ENCODE data around the gene P4HB. TPM values are rescaled to one million over a fixed set of nuclear protein-coding genes. Genes with fewer than 3 reads are reported as not detected.

P4HB gene
- total and polyA plus RNA-seq, 8 donors: 485 to 935 (median 547) TPM

GRCh38 chr17:81845881-81846742 lies 14.2 kb downstream of the P4HB start:
- Histone ChIP-seq H3K4me1 (peaks cover 0 to 8% of the 10 kb centered on the region in 2 donors), H3K9me3 (no peaks in the 10 kb centered on the region), H3K27ac (no peak overlapping the region), H3K36me3 (peaks cover 0 to 92% of the 10 kb centered on the region in 2 donors), H3K27me3 (no peaks in the 10 kb centered on the region), H3K4me3 (no peak overlapping the region)
- no peak for DNase-seq
- no peak for TF ChIP-seq CTCF (IDR thresholded peaks at IDR 0.05)
- no peak for ATAC-seq
- intact Hi-C loops (cut with DNase I): no loop called here

- intact Hi-C loops (cut with DNase I): no loop called here
- Histone ChIP-seq H3K9me3 (no peaks in the 10 kb centered on the region), H3K36me3 (peaks cover 0 to 84% of the 10 kb centered on the region in 2 donors), H3K4me3 (no peak overlapping the region), H3K4me1 (peaks cover 0 to 12% of the 10 kb centered on the region in 2 donors), H3K27ac (no peak overlapping the region), H3K27me3 (no peaks in the 10 kb centered on the region)
- ATAC-seq: no peak
- no peak for TF ChIP-seq CTCF (IDR thresholded peaks at IDR 0.05)
- DNase-seq: no peak
Observed at GRCh38 chr17:81845361-81845760, 15.0 kb downstream of the P4HB start.

- TF ChIP-seq CTCF (IDR thresholded peaks at IDR 0.05): no peak
- Histone ChIP-seq H3K4me3 (no peak overlapping the region), H3K27ac (no peak overlapping the region), H3K9me3 (no peaks in the 10 kb centered on the region), H3K27me3 (no peaks in the 10 kb centered on the region), H3K4me1 (peaks cover 0 to 12% of the 10 kb centered on the region in 2 donors), H3K36me3 (peaks cover 0 to 80% of the 10 kb centered on the region in 2 donors)
- DNase-seq (no peak), ATAC-seq (no peak)
- intact Hi-C loops (cut with DNase I): no loop called here
Observed at GRCh38 chr17:81844887-81845286, 15.4 kb downstream of the P4HB start.

GRCh38 chr17:81844327-81844851 lies 15.9 kb downstream of the P4HB start:
- no peak overlapping the region for H3K27ac ChIP-seq
- DNase-seq (no peak), ATAC-seq (no peak)
- H3K4me1 ChIP-seq: peaks cover 0 to 12% of the 10 kb centered on the region in 2 donors
- H3K4me3 ChIP-seq: no peak overlapping the region
- peaks cover 0 to 75% of the 10 kb centered on the region in 2 donors for H3K36me3 ChIP-seq
- no peaks in the 10 kb centered on the region for H3K9me3 ChIP-seq
- intact Hi-C loops (cut with DNase I): no loop called here
- H3K27me3 ChIP-seq: no peaks in the 10 kb centered on the region
- no peak for TF ChIP-seq CTCF (IDR thresholded peaks at IDR 0.05)

- no peak for DNase-seq
- H3K4me1 ChIP-seq: peaks cover 0 to 14% of the 10 kb centered on the region in 2 donors
- TF ChIP-seq CTCF (IDR thresholded peaks at IDR 0.05): no peak
- H3K27ac ChIP-seq: no peak overlapping the region
- ATAC-seq: no peak
- peaks cover 0 to 69% of the 10 kb centered on the region in 2 donors for H3K36me3 ChIP-seq
- no peak overlapping the region for H3K4me3 ChIP-seq
- no peaks in the 10 kb centered on the region for H3K27me3 ChIP-seq
- intact Hi-C loops (cut with DNase I): no loop called here
- H3K9me3 ChIP-seq: no peaks in the 10 kb centered on the region
Observed at GRCh38 chr17:81843713-81844326, 16.5 kb downstream of the P4HB start.
